ENCODE data around the gene MIB2.

Gene MIB2

DNA sequence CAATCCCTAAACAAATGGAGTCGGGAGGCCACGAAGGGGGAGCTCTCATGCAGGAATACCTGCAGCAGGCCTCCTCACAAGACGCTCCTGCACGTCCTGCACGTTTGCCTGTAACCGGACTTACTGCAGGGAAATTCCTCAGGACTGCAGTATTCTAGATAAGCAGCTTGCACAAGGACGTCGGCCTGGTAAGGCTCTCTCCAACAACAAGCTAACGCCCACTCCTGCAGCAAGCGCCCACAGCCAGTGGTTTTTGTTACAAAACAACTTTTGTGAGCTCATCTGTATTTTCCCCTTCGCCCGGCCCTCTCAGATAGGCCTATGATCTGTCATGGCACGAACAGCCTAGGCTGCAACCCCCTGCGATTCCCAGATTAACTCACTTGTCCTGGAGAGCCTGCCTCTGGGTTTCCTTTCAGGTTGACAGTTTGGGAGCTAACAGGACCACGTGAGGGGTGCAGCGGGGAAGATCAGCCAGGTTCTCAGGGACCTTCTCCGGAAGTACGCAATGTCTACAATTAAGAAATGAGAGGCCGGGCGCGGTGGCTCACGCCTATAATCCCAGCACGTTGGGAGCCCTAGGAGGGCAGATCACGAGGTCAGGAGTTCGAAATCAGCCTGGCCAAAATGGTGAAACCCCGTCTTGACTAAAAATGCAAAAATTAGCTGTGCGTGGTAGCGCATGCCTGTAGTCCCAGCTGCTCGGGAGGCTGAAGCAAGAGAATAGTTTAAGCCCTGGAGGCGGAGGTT lies 921 bp upstream of the MIB2 start:
- DNase-seq (ENCODE audit: low read depth in 2 of 2), result peak in 1 of 2 donors; percentile 34

DNA sequence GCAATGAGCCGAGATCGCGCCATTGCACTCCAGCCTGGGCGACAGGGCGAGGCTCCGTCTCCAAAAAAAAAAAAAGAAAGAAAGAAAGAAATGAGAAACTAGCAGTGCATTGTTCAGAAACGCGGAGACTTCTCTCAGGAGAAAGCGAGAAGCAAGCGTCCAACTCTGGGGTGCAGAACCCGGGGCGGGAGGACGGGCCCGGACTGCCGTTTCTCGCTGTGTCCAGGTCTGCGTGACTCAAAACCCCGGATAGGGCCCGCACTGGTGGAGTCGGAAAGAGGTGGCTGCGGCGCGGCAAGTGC lies 395 bp upstream of the MIB2 start:
- DNase-seq (ENCODE audit: low read depth in 2 of 2), result no peak

DNA sequence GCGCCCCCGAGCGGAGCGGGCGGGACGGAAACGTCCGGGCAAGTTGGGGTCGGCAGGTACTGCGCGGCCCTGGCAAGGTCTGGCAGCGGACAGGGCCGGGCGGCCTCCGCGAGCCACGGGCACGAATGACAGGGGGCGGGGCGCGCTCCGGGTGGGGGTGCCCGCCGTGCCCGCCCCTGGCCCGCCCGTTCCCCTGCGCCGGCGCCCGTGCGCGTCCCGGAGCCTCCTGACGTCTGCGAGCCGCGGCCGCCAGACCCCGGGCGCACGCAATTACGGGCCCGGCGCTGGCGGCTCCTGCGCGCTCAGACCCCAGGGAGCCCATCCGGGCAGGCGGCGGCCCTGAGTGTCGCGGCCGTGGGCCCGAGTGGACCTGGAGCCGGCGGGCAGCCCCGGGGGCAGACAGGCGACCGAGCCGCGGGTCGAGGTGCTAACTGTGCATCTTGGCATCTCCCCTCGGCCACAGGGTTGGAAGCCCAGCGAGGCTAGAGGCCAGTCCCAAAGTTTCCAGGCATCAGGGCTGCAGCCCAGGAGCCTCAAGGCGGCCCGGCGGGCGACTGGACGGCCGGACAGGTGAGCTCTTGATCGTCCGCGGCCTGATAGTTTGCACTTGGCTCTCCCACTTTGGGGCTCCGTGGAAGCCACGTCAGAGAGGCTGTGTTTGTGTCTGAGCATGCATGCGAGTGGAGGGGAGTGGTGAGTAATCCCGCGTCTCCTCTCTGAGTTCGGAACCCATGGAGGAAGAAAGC lies 918 bp downstream of the MIB2 start:
- DNase-seq (ENCODE audit: low read depth in 2 of 2), result peak in 1 of 2 donors; percentile 32

DNA sequence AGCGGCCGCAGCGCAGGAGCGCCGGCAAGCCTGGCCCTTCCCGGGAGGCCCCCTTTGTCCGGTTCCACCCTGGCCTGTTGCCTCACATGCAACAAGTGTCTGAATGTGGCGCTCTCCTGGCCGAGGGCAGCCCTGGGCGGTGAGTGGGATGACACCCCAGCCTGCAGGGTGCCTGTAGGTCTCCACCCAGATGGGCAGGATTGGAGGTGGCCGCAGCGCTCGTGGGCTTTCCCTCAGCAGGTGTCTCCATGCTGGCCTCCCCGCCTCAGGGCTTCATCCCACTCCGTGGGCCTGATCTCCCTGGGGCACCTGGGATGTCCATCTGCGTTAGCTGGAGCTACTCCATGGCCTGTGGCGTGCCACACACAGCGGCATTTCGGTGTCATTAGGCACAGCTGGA lies 1.5 kb downstream of the MIB2 start:
- no peak for DNase-seq (ENCODE audit: low read depth in 2 of 2)

DNA sequence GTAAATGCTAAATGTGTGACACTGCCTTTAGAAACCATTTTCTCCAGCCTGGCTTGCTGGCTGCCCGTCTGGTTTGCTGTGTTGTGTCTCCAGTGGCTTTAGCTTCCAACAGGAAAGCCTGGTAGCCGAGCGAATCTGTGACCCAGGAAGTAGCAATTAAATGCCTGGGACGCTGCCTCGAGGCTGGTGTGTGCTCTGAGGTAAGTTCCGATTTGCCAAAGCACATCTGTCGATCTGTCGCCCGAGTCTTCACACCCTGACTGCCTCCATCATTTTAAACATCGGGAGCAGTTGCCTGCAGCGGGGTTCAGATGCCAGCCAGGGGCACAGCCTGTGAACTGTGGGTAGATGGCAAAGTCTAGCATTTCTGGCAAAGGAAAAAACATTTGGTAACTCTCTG lies 2.2 kb downstream of the MIB2 start:
- DNase-seq (ENCODE audit: low read depth in 2 of 2), result no peak

DNA sequence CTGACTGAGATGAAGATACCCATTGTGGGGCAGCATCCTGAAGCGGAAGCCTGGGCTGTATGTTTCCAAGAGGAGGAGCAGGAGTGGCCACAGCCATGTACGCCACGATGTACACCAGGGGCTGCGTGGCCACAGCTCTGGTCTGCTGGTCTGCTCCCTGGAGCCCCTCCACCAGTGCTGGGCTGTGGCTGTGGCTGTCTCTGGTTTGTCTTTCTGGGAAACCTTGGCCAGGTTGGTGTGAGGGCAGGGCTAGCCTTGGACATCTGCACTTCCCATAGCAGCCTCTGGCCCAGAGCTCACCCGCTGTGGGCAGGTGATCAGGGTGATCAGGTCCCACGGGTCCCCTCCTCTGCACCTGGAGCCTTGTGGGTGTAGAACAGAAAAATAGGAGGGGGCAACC lies 2.6 kb downstream of the MIB2 start:
- no peak for DNase-seq (ENCODE audit: low read depth in 2 of 2)

DNA sequence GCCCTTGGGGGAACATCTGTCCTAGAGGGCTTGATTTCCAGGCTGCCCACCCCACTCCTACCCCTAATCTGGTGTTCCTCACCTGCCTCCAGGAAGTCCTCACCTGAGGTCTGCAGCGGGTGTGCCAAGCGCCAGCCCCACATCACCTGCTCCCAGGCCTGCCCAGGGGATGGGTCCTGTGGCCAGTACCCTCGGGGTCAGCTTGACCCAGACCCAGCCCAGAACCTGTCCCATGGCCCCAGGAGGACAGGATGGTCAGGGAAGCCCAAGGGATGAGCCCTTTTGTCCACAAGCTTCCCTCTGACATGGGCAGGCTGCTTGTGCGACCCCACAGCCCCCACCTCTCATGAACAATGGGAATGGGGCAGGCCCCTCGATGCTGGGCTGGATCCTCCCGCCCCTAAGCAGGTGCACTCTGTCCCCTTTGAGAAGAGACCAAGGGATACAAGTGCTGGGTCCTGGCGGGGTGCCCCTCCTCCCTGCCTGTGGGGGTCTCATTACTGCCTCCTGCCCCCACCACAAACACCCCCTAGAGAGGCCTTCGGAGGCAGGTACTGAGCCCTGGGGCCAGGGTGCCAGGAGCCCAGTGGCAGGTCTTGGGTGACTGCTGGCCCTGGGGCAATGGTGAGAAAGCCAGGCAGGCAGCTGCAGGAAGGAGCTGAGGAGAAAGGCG lies 3.2 kb downstream of the MIB2 start:
- DNase-seq (ENCODE audit: low read depth in 2 of 2), result no peak

DNA sequence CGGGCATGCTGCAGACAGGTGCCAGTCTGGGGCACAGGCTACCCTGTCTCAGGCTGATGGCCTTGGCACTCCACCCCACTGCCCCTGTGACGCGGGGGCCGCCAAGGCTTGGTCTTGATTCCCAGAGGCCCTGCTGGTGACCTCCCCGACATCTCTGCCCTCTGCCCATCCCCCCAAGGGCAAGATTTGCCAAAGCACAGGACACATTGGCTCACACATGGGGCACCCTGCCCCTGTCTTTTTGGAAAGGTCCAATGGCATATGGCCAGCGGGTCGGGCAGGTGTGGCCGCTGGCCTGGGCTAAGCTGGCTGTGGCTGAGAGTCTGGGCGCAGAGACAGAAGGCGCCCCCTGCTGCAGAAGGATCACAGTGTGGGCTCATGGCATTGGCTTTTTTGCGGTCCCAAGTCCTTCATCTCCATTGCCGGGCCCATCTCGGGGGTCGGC lies 4.6 kb downstream of the MIB2 start:
- DNase-seq (ENCODE audit: low read depth in 2 of 2), result no peak

DNA sequence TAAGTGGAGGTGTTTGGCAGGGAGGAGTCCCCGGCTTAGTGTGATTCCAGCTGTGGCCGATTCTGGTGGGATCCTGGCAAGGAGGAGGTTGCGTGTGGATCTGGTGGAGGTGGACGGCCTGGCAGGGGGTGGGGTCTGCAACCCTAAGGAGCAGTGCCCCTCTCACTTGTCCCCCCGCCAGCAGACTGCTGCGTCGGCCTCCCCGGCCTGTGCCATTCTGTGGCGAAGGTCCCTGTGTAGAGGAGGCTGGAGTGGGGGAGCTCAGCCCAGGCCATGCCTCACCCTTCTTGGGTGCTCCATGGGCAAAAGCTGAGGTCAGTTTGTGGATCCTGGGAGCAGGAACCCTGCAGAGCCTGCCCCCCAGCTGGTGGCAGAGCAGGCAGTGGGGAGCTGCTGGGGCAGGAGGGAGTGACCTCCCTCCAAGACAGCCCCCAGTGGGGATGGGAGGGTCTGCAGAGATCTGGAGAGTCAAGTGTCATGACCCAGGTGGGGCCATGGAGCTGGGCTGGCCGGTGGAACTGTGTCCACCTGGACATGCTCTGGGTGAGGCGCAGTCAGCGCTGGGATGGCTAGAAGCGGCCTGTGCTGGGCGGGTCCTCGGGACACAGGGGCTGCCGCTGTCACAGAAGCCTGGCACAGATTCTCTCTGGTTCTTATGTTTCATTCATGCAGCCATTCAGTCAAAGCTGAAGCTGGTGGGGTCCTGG lies 5.3 kb downstream of the MIB2 start:
- DNase-seq (ENCODE audit: low read depth in 2 of 2), result no peak

DNA sequence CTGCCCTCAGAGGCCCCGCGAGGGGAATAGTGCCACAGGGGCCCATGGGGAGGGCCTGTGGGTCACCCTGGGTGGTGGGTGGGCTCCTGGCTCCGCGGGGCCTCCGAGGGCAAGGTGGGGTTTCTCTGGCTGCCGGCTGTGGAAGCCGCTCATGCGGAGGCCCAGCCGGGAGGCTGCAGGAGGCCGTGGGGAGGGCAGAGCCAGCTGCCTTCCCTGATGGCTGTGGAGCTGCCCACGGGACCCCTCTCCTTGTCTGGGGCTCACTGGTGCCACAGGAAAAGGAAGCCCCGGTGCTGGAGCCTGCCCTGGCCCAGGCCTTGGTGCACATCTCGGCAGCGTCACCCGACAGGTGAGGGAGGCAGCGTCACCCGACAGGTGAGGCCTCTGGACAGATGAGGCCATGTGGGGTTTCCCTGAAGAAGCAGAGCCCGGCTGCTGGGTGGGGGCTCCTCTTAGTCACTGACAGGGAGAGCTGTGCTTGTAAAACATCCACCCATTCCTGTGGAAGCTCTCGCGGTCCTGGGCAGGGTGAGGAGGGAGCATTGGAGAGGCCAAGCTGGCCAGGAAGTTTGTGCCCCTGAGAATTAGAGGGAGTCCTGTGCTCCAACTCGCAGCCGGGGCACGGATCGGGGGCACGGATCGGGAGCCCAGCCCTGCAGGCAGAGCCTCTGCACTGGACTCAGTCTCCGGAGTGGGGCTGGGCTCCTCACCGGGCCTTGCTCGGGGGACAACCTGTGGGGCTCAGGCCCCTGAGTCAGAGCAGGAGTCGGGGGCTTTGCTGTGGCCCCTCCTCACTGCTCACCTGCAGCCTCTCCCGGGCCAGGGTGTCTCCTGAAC lies 6.1 kb downstream of the MIB2 start:
- DNase-seq (ENCODE audit: low read depth in 2 of 2), result no peak

DNA sequence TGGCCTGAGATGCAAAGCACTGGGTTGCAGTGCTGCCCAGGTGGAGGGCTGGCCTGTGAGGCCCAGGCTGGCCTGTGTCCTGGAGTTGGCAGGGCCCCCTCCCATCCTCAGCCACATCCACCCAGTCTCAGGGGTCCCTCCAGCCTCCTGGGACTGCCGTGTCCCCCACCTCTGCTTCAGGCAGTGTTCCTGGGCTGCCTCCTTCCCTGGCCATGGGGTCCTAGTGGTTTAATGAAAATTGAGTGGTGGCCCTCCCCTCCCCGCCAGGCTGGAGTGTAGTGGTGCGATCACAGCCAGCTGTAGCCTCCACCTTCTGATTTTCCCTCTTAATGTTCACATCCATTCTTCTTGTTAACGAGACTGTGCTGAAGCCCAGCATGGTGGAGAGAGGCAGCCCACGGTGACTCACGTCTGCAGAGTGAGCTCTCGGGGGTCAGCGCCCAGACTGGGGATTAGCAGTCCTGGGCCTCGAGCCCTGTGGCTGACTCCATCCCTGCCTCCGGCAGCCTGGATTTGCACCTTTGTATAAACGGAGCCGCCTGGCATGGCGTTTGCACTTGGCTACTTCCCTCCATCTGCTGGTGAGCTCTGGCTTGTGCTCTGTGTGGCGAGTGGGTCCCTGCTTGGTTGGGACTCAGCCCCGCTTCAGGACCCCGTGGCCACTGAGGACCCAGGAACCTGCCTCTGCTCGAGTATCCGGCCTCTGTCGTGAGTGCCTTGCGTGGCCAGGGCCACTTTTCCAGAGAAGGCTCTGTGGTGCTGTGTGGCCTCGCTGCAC lies 6.9 kb downstream of the MIB2 start:
- no peak for DNase-seq (ENCODE audit: low read depth in 2 of 2)

DNA sequence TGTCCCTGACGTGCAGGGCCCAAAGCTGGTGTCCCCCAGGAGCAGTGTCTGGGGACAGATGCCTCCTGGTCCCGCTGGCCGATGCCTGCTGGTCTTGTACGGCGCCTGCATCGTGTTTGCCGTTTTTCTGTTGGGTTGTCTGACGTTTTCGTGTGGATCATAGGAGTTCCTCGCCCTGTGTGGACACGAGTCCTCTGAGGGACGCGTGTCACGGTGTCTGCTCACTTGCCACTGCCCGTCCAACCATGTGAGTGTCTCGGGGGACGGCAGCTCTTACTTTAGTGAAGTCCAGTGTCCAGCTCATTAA lies 7.4 kb downstream of the MIB2 start:
- DNase-seq (ENCODE audit: low read depth in 2 of 2), result no peak

DNA sequence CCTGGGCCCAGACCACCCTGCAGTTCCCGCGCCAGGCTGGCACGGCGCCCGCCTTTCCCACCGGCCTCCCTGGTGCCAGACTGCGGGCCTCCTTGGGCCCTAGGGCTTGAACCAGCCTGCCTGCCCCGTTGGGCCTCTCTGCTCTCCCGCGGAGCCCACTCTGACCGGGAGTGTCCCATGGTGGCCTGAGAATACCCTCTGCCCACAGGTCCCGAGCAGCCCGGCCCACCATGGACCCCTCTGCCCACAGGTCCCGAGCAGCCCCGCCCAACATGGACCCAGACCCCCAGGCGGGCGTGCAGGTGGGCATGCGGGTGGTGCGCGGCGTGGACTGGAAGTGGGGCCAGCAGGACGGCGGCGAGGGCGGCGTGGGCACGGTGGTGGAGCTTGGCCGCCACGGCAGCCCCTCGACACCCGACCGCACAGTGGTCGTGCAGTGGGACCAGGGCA lies 7.9 kb downstream of the MIB2 start:
- DNase-seq (ENCODE audit: low read depth in 2 of 2), result no peak

DNA sequence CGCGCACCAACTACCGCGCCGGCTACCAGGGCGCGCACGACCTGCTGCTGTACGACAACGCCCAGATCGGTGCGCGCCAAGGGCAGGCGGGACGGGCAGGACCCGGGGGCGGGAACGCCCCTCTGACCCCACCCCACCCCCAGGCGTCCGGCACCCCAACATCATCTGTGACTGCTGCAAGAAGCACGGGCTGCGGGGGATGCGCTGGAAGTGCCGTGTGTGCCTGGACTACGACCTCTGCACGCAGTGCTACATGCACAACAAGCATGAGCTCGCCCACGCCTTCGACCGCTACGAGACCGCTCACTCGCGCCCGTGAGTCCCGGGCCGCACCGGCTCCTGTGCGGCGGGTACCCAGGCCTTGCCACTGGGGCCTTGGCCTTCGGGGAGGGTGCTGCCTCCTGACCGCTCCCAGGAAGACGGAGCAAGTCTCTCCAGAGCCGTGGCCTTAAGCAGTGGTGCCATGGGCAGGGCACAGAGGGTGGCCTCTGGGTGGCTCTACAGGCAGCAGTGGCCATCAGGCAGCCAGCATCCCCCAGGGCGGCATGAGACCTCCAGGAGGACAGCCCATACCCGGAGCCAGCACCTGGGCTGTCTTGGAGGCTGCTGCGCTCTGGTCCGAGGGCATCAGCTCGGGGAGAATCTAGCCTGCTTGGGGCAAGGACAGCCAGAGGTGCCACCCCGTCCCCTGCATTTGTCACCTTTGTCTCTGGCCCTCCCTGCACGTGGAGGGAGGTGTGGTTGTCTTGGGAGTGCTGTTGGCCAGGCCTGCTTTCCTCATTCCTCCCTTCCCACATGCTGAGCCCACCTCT lies 8.5 kb downstream of the MIB2 start:
- DNase-seq (ENCODE audit: low read depth in 2 of 2), result no peak

DNA sequence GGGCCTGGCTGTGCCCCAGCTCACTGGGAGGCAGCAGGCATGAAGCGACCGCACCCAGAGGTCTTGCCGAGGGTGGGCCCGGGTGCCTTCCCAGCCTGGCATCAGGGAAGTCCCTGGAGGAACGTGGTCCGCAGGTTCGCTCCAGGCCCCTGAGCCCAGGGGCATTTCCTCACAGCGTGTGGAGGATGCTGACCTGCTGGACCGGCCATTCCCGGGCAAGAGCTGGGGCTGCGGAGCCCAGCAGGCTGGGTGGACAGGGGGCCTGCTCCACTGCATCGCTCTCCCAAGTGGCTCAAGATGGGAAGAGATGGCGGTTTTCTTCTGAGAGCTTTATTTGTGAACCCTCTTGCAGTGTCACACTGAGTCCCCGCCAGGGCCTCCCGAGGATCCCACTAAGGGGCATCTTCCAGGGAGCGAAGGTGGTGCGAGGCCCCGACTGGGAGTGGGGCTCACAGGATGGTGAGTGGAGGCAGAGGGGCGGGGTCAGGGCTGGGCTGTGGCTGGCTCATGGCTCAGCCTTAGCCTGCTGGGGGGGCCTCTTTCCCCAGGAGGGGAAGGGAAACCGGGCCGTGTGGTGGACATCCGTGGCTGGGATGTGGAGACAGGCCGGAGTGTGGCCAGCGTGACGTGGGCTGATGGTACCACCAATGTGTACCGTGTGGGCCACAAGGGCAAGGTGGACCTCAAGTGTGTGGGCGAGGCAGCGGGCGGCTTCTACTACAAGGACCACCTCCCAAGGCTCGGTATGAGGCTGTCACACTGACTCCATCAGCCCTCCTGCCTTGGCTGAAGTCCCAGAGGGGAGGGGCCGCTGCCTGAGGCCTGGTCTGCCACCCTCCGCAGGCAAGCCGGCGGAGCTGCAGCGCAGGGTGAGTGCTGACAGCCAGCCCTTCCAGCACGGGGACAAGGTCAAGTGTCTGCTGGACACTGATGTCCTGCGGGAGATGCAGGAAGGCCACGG lies 9.4 kb downstream of the MIB2 start:
- DNase-seq (ENCODE audit: low read depth in 2 of 2), result no peak

DNA sequence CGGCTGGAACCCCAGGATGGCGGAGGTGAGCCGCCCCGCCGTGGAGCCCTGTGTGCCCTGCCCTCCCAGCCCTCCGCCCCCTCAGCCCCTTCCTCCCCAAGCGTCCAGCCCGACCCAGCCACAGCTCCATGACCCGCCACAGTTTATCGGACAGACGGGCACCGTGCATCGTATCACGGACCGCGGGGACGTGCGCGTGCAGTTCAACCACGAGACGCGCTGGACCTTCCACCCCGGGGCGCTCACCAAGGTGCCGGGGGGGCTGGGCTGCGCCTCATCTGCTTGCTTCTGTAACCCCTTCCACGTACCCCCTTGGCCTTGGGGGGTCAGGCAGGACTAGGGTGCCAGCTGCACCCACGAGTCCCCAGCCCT lies 10.1 kb downstream of the MIB2 start:
- DNase-seq (ENCODE audit: low read depth in 2 of 2), result no peak

DNA sequence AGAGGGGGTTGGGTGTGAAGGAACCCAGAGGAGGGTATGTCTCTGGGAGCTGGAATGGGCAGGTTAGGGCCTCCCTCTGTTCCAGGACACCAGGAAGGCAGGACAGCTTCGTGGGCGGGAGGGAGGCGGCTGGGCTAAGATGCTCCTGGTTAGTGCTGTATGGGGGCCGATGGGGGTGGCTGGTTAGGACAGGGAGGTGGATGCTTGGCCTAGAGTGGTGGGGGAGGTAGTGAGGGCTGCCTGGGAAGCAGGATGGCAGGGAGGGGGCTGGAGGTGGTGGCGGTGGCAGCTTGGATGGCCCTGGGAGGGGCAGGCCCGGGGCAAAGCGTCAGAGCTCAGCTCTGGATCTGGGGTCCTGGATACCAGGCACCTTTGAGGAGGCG lies 10.5 kb downstream of the MIB2 start:
- no peak for DNase-seq (ENCODE audit: low read depth in 2 of 2)

DNA sequence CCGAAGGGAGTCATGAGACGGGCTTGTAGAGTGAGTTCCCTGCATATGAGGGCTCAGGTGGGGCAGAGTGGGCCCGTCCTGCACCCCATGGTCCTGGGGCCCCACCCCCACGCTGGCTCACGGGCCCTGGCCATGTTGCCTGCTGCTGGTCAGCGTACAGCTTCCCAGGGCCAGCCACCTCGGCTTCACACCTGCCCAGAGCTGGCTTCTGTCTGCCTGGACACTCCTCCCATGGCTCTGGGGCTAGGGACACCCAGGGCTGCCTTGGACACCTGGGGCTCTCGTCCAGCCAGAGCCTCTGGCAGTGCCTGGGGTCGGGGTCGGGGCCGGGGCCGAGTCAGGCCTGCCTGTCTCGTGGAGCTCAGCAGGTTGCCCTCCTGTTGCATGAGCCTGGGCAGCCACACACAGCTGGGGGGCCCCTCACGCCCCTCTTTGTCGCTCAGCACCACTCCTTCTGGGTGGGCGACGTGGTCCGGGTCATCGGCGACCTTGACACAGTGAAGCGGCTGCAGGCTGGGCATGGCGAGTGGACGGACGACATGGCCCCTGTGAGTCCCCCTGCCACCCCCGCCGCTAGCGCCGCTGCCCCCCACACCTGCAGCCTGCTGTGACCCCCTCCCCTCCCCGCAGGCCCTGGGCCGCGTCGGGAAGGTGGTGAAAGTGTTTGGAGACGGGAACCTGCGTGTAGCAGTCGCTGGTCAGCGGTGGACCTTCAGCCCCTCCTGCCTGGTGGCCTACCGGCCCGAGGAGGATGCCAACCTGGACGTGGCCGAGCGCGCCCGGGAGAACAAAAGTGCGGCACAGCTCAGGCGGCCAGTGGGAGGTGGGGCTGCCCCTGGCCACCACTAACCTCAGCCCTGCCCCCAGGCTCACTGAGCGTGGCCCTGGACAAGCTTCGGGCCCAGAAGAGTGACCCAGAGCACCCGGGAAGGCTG lies 11.2 kb downstream of the MIB2 start:
- no peak for DNase-seq (ENCODE audit: low read depth in 2 of 2)

Data from stimulated activated CD8-positive, alpha-beta memory T cell treated with anti-CD3 and anti-CD28 coated beads, Interleukin-15, amount 100 ng/mL, for 48 hours (primary cell).